ENCODE data around the gene HOXD9. TPM values are rescaled to one million over a fixed set of nuclear protein-coding genes. Genes with fewer than 3 reads are reported as not detected.

Gene HOXD9
- total and polyA plus RNA-seq, 8 donors, result 0.18 to 0.76 (median 0.49) TPM; not detected in 4

GRCh38 chr2:176169711-176170110 lies 47.2 kb downstream of the HOXD9 start:
- H3K4me3 ChIP-seq, result no peak overlapping the region
- H3K4me1 ChIP-seq, result peaks cover 3 to 27% (median 20%) of the 10 kb centered on the region in 4 donors
- intact Hi-C loops (cut with DNase I; ENCODE audit: low total_unique reads), result no loop called here
- peaks cover 31 to 100% (median 93%) of the 10 kb centered on the region in 3 donors for H3K27me3 ChIP-seq
- 31 to 58% (median 43%) methylated on average over 2 of the region's 2 CpGs for WGBS, 5 donors
- TF ChIP-seq EP300 (IDR thresholded peaks at IDR 0.05) (no peak), POLR2A (IDR thresholded peaks at IDR 0.05) (no peak), POLR2AphosphoS5 (IDR thresholded peaks at IDR 0.05) (no peak), CTCF (IDR thresholded peaks at IDR 0.05) (no peak)
- no peaks in the 10 kb centered on the region for H3K36me3 ChIP-seq
- peaks cover 0 to 22% (median under 1%) of the 10 kb centered on the region in 4 donors for H3K9me3 ChIP-seq
- DNase-seq, result no peak
- no peak overlapping the region for H3K27ac ChIP-seq

GRCh38 chr2:176170602-176171305 lies 48.2 kb downstream of the HOXD9 start:
- no peaks in the 10 kb centered on the region for H3K36me3 ChIP-seq
- intact Hi-C loops (cut with DNase I; ENCODE audit: low total_unique reads), result no loop called here
- DNase-seq, result no peak
- no peak overlapping the region for H3K4me3 ChIP-seq
- peaks cover 32 to 100% (median 93%) of the 10 kb centered on the region in 3 donors for H3K27me3 ChIP-seq
- peaks cover 3 to 26% (median 20%) of the 10 kb centered on the region in 4 donors for H3K4me1 ChIP-seq
- H3K9me3 ChIP-seq, result peaks cover 0 to 15% (median 0%) of the 10 kb centered on the region in 4 donors
- H3K27ac ChIP-seq, result no peak overlapping the region
- 33 to 63% (median 50%) methylated on average over 1 of the region's 1 CpG for WGBS, 5 donors
- TF ChIP-seq EP300 (IDR thresholded peaks at IDR 0.05) (no peak), CTCF (IDR thresholded peaks at IDR 0.05) (no peak), POLR2A (IDR thresholded peaks at IDR 0.05) (no peak)

GRCh38 chr2:176171351-176172006 lies 49.0 kb downstream of the HOXD9 start:
- TF ChIP-seq POLR2A (IDR thresholded peaks at IDR 0.05) (no peak), POLR2AphosphoS5 (IDR thresholded peaks at IDR 0.05) (no peak), CTCF (IDR thresholded peaks at IDR 0.05) (no peak), EP300 (IDR thresholded peaks at IDR 0.05) (no peak)

GRCh38 chr2:176172007-176172894 lies 49.7 kb downstream of the HOXD9 start:
- H3K36me3 ChIP-seq, result no peaks in the 10 kb centered on the region
- peaks cover 32 to 100% (median 82%) of the 10 kb centered on the region in 3 donors for H3K27me3 ChIP-seq
- DNase-seq, result no peak
- peaks cover 3 to 26% (median 20%) of the 10 kb centered on the region in 4 donors for H3K4me1 ChIP-seq
- H3K4me3 ChIP-seq, result no peak overlapping the region
- H3K9me3 ChIP-seq, result peaks cover 0 to 15% (median 0%) of the 10 kb centered on the region in 4 donors
- intact Hi-C loops (cut with DNase I; ENCODE audit: low total_unique reads), result no loop called here
- 11 to 30% (median 16%) methylated on average over 46 to 60 of the region's 60 CpGs for WGBS, 5 donors
- no peak overlapping the region for H3K27ac ChIP-seq
- TF ChIP-seq EP300 (IDR thresholded peaks at IDR 0.05) (no peak), POLR2AphosphoS5 (IDR thresholded peaks at IDR 0.05) (no peak), POLR2A (IDR thresholded peaks at IDR 0.05) (no peak), CTCF (IDR thresholded peaks at IDR 0.05) (no peak)

More at GRCh38 chr2:176171351-176172006, 49.0 kb downstream of the HOXD9 start:
- Histone ChIP-seq H3K4me3 (no peak overlapping the region), H3K9me3 (peaks cover 0 to 15% (median 0%) of the 10 kb centered on the region in 4 donors), H3K27me3 (peaks cover 32 to 100% (median 87%) of the 10 kb centered on the region in 3 donors), H3K27ac (no peak overlapping the region), H3K36me3 (no peaks in the 10 kb centered on the region), H3K4me1 (peaks cover 3 to 26% (median 20%) of the 10 kb centered on the region in 4 donors)
- intact Hi-C loops (cut with DNase I; ENCODE audit: low total_unique reads), result no loop called here
- peak in 1 of 2 donors; percentile 55 for DNase-seq
- 12 to 25% (median 13%) methylated on average over 4 to 51 of the region's 51 CpGs for WGBS, 5 donors

All from stomach (tissue), 9 donors.